Stimulated activated CD4-positive, alpha-beta T cell treated with anti-CD3 and anti-CD28 coated beads, Interleukin-1b, Interleukin-23, amount 100 ng/mL, for 48 hours (primary cell): ENCODE results near the gene GAK.
A peak's percentile ranks its signal among the peaks of the same experiment; 100 is the strongest.

Experiments used
- DNase-seq: peaks from one replicate; pipeline ENCODE4 v3.0.0-alpha.2; 2020

Gene GAK

DNA sequence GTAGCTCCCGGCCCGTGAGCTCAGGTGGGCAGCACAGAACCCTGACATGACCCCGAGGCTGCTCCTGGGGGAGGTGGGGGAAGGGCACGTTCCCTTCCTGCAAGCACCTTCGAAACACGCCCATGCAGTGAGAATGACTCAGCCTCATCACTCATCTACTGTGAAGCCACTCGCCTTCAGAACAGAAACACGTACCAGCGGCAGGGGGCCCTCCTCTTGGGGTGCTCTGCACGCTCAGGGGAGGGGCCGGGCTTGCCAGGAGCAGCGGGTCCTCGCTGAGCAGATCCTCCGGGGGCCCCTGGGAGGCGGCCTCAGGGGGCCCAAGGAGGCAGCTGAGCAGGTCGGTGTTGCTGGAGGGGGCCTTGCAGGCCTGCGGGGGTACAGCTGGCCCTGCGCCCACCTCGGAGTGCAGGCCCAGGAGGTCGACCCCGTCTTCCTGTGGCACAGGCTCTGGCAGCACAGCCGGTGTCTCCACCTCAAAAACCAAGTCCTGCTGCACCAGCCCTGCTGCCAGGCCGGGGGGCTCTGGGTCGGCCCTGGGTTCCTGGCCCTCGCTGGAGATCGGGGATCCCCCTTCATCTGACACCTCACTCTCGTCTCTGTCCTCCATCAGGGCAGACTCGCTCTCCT lies 65.2 kb downstream of the GAK start:
- DNase-seq, result peak; percentile 26

DNA sequence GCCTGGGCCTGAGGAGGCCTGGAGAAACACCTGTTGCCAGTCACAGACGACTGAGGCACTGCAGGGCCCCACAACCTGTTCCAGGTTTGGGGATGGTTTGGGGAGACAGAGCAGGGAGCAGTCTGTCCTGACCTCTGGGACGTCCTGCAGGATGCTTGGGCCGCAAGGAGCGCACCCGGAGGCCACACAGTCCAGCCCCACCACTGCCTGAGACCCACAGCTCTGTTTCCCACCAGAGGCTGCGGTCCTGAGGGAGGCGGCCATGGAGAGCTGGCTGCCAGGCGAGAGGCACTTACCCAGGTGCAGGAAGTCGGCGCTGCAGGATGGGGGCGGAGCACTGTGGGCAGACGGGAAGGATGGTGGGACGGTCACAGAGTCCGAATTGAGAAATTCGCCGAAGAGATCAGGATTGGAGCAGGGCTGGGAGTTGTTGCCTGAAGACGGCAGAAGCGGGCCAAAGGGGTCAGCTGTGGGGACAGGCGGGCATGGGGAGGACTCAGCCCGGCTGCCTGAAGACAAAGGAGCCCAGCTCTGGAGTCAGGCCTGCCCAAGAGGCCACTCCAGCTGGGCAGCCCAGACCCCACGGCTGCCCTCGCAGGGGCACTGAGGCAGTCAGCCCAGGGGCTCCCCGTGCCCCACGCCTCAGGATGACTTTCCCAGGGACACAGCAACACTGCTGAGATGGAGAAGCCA lies 65.9 kb downstream of the GAK start:
- DNase-seq, result no peak

- DNase-seq, result no peak
Measured at GRCh38 chr4:865572-865971, 66.5 kb downstream of the GAK start.

GRCh38 chr4:865121-865465 lies 67.0 kb downstream of the GAK start:
- no peak for DNase-seq

DNA sequence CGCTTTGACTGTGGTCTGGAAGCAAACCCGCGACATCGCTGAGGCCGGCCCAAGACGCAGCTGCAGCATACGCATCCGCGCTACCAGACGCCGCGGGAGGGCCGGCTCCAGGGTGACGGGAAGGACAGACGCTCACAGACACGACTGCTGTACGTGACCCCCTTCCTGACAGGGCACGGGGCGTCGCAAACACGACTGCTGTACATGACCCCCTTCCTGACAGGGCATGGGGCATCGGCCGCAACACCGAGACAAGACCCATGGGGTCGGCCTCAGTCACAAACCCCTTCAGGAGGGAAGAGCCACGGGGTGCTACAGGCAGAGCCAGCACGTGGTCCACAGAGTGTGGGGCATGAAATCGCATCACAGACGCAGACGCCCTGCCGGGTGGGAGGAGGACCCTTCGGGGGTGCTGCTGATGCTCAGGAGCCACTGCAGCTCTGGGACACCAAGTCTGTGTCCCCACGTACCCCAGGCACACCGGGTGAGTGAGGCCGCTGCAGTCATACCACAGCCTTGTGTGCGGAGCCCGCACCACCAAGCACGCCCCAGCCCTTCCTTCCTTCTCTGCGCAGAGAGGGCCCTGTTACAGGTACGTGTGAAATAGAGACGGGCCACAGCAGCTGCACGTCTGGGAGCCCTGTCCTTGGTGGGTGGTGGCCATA lies 67.5 kb downstream of the GAK start:
- no peak for DNase-seq

- DNase-seq, result no peak
Measured at GRCh38 chr4:860561-860960, 71.6 kb downstream of the GAK start.

GRCh38 chr4:859496-859895 lies 72.6 kb downstream of the GAK start:
- no peak for DNase-seq

DNA sequence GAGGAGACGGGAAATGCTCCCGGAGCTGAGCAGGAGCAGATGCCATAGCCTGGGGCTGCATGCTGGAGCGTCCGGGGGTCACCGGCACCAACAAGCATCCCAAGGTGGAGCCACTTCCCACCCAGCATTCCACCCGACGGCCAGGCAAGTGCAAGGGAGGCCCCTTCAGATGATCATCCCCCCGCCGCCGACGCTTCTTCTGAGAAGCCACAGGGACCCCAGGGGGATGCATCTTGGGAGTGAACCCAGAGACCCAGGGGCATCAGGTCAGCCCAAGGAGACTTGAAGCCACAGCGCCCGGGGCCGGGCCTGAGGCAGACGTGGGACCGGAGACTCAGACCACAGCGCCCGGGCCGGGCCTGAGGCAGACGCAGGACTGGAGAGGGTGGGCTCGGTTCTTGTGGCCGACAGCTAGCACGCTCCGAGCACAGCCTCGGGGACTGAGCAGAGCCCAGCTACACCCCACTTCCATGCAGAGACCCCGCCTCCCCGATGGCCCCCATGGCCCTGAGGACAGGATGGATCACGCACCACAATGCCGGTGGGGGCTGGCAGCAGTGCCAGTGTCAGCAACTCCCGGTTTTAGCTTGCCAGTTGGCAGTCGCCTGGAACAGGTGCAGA lies 73.2 kb downstream of the GAK start:
- DNase-seq, result no peak

DNA sequence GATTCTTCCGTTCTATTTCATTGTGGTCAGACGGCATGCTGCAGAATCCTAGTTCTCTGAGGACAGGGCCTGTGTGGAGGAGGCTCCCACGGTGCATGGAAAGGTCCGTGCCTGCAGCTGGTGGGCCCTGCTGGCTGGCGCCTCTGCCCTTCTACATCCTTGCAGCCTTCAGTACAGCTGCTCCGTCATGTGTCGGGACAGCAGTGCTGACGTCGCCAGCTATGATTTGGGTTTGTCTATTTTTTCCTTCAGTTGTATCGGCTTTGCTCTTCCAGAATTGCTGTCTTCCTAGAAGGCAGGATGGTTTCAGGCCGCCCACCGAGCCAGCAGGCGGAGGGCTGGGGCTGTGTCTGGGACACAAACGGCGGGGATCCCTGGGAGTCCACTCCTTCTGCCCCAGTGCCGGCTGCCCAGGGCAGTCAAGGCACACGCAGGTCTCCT lies 74.1 kb downstream of the GAK start:
- no peak for DNase-seq

DNA sequence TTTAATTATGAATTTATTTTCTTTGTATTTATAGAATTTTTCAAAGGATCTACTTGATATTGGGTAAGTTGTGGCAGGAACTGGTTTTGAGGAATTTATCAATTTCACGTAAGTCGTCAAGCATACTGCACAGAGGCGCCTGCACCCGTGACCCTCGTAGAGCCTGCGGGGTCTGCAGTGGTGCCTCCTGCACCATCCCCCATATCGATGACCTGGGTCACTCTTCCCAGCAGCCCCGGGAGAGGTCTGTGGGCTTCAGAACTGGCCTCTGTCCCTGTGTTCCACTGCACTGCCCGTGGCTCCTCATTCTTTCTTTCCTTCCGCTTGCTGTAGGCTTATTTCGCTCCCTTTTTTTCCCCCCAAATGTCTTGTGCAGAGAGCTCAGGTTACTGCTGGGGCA lies 74.7 kb downstream of the GAK start:
- DNase-seq, result no peak

- DNase-seq, result no peak
Measured at GRCh38 chr4:856225-856901, 75.8 kb downstream of the GAK start.

- no peak for DNase-seq
Measured at GRCh38 chr4:855880-856224, 76.3 kb downstream of the GAK start.

GRCh38 chr4:854356-854755 lies 77.8 kb downstream of the GAK start:
- DNase-seq, result no peak

DNA sequence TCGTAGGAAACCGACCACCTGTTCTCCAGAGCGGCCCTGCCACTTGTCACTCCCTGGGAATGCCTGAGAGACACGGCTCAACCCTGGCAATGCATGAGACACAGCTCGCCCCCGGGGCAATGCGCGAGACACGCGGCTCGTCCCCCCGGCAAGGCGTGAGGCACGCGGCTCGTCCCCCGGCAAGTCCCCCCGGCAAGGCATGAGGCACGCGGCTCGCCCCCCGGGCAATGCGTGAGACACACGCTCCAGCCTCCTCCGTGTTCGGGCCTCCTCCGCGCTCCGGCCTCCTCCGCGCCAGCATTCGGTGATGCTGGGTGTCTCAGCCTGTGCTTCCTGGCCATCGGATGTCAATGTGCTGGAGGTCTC lies 78.7 kb downstream of the GAK start:
- DNase-seq, result no peak

GRCh38 chr4:851701-852430 lies 80.2 kb downstream of the GAK start:
- DNase-seq, result no peak

DNA sequence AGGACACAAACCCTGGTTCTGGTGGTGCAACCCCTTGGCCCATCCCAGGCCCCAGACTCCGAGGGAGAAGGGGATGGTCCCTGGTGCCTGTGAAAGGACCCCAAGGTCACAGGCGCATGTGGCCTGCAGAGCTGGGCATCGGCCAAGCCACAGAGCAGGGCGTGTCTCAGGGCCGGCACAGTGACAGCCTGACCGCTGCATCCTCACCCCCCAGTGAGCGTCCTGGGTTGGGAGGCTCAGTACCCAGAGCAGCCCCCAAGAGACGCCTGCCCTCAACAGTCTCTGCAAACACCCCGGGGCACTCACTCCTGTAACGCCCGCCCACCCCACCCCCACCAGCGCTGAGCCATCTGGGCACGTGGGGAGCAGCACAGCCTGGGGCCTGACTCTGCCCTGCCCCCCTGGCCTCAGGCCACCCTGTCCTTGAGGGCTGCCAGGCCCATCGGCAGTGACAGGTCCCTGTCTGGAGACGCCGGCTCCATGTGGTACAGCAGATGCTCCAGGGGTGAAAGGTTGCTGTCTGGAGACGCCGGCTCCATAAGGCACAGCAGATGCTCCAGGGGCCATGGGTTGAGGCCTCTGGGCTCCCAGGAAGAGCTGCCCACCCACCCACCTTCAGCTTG lies 81.7 kb downstream of the GAK start:
- no peak for DNase-seq

- no peak for DNase-seq
Measured at GRCh38 chr4:849478-850175, 82.5 kb downstream of the GAK start.

GRCh38 chr4:848803-849477 lies 83.2 kb downstream of the GAK start:
- no peak for DNase-seq

DNA sequence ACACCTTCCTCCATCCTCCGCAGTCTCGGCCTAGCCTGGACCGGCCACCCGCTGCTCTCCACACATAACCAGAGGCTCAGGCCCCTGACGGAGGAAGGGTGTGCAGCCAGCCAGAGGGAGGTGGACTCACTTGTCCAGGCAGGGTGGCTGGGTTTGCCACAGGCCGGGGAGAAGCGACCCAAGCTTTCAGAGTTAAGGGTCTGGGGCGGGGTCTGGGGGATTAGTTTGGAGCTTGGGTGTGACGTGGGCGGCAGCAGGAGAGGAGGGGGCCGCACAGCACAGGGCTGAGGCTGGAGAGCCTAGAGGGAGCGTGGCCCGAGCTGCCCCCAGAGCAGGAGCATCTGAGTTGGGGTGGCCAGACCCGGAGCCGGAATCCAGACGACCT lies 83.8 kb downstream of the GAK start:
- no peak for DNase-seq

DNA sequence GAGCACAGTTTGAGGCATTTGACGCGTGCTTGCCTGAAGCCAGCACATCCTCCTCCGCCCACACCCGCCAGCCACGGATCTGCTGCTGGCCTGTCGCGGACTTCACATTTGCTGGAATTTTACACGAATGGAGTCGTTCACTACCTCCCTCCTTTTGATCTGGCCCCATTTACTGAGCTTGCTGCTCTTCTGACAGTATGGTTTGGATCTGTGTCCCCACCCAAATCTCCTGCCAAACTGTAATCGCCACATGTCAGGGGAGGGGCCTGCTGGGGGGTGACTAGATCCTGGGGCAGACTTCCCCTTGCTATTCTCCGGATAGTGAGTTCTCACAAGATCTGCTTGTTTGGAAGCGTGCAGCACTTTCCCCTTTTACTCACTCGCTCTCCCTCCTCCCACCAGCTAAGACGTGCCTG lies 86.3 kb downstream of the GAK start:
- no peak for DNase-seq

DNA sequence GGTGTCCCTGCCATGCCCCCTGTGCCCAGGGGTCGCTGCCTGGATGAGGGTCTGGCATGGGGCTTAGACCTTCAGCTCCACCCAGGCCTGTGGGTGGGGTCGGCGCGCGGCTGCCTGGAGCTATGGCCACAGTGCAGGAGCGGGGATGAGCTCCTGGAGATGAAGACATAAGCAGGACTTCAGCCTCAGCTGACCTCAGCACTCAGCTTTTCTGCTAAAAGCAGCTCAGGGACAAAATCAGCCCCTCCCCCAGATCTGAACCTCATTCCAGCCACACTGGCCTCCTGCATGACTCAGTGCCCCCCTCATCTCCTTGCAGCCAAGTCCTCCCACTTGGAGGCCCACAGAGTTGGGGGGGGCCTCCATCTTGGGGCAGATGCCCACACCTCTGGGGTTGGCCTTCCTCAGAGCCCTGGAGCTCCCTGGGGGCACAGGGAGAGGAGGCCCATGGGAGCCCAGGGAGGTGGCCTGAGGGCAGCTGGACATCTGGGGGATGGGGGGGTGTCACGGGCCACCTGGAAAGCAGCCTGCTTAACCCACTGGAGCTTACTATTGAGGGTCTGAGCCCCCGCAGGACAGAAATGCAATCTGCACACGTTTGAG lies 86.8 kb downstream of the GAK start:
- DNase-seq, result no peak
